Neural progenitor cell (in vitro differentiated cells): ENCODE measurements around the gene NDOR1.

Experiments used
- EZH2 ChIP-seq: fragments of 200-600 bp; sonication (generic); IDR thresholded peaks from 2 replicates; pipeline ENCODE4 v1.6.1; 2017; ENCODE audit warnings: antibody characterized with exemption, mild to moderate bottlenecking, moderate library complexity
- EZH2phosphoT487 ChIP-seq: fragments of 200-600 bp; sonication (generic); IDR thresholded peaks from 2 replicates; pipeline ENCODE4 v1.6.1; 2017; ENCODE audit warnings: antibody characterized with exemption
- TF ChIP-seq, protein P1 (sequence below): fragments of 200-600 bp; sonication (generic); IDR thresholded peaks from 2 replicates; pipeline ENCODE4 v1.5.1; 2017; ENCODE audit warnings: antibody characterized with exemption, mild to moderate bottlenecking

DNA sequence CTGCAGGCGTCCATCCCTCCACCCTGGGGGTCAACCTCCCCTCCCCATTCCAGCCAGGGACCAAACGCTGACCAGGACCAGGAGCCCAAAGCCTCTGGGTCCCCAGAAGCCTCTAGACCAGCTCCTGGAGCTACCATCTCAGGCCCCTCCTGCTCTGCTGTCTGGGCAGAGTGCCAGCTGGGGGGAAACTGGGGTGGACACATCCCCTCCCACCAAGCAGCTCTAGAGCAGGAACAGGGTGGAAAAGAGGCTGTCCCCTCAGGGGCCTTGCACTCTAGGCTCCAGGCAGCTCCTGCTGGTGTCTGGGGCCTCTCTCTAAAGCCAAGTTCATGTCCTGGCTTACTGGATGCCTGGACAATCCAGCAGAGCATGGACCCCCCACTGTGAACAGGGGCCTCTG is 12.6 kb upstream of the NDOR1 start:
- no peak for TF ChIP-seq EZH2phosphoT487
- TF ChIP-seq EZH2 = no peak
- TF ChIP-seq, protein P1, sequence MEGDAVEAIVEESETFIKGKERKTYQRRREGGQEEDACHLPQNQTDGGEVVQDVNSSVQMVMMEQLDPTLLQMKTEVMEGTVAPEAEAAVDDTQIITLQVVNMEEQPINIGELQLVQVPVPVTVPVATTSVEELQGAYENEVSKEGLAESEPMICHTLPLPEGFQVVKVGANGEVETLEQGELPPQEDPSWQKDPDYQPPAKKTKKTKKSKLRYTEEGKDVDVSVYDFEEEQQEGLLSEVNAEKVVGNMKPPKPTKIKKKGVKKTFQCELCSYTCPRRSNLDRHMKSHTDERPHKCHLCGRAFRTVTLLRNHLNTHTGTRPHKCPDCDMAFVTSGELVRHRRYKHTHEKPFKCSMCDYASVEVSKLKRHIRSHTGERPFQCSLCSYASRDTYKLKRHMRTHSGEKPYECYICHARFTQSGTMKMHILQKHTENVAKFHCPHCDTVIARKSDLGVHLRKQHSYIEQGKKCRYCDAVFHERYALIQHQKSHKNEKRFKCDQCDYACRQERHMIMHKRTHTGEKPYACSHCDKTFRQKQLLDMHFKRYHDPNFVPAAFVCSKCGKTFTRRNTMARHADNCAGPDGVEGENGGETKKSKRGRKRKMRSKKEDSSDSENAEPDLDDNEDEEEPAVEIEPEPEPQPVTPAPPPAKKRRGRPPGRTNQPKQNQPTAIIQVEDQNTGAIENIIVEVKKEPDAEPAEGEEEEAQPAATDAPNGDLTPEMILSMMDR = no peak
